ENCODE data around the gene CD300H. TPM values are rescaled to one million over a fixed set of nuclear protein-coding genes. Genes with fewer than 3 reads are reported as not detected.

The CD300H gene
- total and polyA plus RNA-seq, 8 donors: 0.32 to 0.76 (median 0.64) TPM; not detected in 5

DNA sequence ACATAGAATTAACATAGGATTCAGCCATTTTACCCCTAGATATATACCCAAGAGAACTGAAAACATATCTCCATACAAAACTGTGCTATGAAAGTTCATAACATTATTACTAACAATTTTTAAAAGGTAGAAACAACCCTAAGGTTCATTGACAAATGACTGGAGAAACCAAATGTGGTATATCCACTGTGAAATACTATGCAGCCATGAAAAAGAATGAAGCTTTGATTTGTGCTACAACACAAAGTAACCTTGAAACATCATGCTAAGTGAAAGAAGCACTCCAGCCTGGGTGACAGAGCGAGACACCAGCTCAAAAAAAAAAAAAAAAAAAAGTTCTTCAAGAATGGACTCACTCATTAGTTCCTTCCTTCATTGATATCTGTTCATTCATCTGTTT is 24.2 kb upstream of the CD300H start:
- Histone ChIP-seq H3K4me3 (no peak overlapping the region), H3K27me3 (peaks cover 0 to 62% of the 10 kb centered on the region in 2 donors), H3K4me1 (no peaks in the 10 kb centered on the region), H3K9me3 (no peaks in the 10 kb centered on the region), H3K36me3 (no peaks in the 10 kb centered on the region), H3K27ac (no peak overlapping the region)
- DNase-seq (no peak), ATAC-seq (no peak)
- TF ChIP-seq CTCF (IDR thresholded peaks at IDR 0.05): no peak
- intact Hi-C loops (cut with DNase I): no loop called here

- intact Hi-C loops (cut with DNase I): no loop called here
- H3K4me1 ChIP-seq: no peaks in the 10 kb centered on the region
- no peak for TF ChIP-seq CTCF (IDR thresholded peaks at IDR 0.05)
Measured at GRCh38 chr17:74585711-74586110, 18.4 kb upstream of the CD300H start.

DNA sequence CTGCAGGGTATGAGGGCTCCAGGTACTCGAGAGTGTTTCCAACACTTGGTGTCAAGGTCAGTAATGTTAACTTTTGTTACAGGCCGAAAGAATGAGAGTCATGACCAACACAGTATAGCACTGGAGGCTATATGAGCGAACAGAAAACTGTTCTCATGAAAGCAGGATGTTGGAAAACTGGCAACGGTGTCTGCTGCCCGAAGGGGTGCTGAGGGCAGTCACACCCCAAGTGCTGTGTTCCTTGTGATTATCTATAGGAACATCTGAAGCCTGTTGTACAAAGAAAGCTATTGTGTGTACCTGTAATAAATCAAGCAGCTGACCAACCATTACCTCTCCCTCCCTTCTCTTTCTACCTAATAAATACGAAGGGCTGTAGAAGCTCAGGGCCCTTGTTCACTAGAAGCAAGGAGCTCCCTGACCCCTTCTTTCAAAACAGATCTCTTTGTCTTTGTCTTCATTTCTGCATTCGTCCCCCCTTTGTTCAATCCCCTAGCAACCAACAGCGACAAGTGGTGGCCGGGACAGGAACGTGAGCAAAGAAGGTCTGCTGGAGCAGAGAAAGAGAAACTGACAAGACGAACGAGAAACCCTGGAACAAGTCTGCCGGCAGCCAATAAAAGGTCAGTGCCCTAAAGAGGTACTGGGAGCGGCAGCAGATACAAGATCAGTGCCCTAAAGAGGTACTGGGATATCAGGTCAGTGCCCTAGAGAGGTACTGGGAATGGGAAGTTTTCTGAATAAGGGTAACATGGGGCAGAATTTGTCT is 17.2 kb upstream of the CD300H start:
- peaks cover 0 to 16% of the 10 kb centered on the region in 2 donors for H3K27me3 ChIP-seq
- H3K4me3 ChIP-seq: no peak overlapping the region
- H3K9me3 ChIP-seq: no peaks in the 10 kb centered on the region
- TF ChIP-seq CTCF (IDR thresholded peaks at IDR 0.05): no peak
- H3K4me1 ChIP-seq: no peaks in the 10 kb centered on the region
- intact Hi-C loops (cut with DNase I): no loop called here
- H3K36me3 ChIP-seq: no peaks in the 10 kb centered on the region
- H3K27ac ChIP-seq: no peak overlapping the region
- DNase-seq: no peak
- no peak for ATAC-seq

More at GRCh38 chr17:74585711-74586110, 18.4 kb upstream of the CD300H start:
- H3K9me3 ChIP-seq: no peaks in the 10 kb centered on the region
- ATAC-seq (no peak), DNase-seq (no peak)
- H3K27ac ChIP-seq: no peak overlapping the region
- no peak overlapping the region for H3K4me3 ChIP-seq
- no peaks in the 10 kb centered on the region for H3K36me3 ChIP-seq
- peaks cover 0 to 18% of the 10 kb centered on the region in 2 donors for H3K27me3 ChIP-seq

DNA sequence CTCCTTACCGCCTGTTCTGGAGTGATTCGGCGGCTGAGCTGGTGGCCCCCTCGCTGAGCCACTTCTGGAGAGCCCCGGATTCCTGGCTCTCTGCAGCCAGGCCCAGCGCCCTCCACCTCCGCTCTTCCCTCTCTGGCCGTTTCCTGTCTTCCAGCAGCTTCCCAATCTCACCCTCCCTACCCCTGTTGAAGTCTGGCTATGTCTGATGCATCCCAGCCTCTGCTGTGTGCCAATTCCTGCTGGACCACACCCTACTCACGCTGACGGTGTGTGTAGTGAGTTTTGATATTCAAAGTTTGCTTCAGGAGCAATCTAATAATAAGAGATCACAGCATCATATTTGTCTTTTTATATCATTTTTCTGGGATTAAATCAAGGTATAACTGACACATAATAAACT is 15.3 kb upstream of the CD300H start:
- Histone ChIP-seq H3K4me1 (no peaks in the 10 kb centered on the region), H3K27me3 (peaks cover 0 to 12% of the 10 kb centered on the region in 2 donors), H3K9me3 (no peaks in the 10 kb centered on the region), H3K4me3 (no peak overlapping the region), H3K36me3 (no peaks in the 10 kb centered on the region), H3K27ac (no peak overlapping the region)
- ATAC-seq (no peak), DNase-seq (no peak)
- intact Hi-C loops (cut with DNase I): no loop called here
- TF ChIP-seq CTCF (IDR thresholded peaks at IDR 0.05): no peak

DNA sequence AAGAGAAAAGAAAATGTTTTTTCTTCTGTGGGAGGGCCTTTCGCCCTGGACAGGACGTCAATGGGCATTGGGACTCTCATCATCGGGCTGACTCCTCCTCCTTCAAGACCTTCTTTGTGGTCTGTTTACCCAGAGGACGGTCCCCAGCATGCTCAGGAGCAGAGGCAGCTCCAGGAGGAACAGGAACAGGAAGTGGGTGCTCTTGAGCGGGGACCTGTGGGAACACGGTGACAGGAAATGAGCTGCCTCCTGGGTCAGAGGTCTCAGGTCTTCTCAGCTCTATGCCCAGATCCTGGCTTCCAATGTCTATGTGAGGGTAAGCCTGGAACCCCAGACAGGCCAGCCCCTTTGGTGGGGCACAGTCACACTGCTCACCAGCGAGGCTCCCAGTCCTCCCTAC is 12.6 kb upstream of the CD300H start:
- intact Hi-C loops (cut with DNase I): no loop called here
- ATAC-seq: no peak
- TF ChIP-seq CTCF (IDR thresholded peaks at IDR 0.05): no peak
- no peaks in the 10 kb centered on the region for H3K36me3 ChIP-seq
- peaks cover 0 to 22% of the 10 kb centered on the region in 2 donors for H3K27me3 ChIP-seq
- H3K4me3 ChIP-seq: no peak overlapping the region
- H3K4me1 ChIP-seq: no peaks in the 10 kb centered on the region
- no peaks in the 10 kb centered on the region for H3K9me3 ChIP-seq
- H3K27ac ChIP-seq: no peak overlapping the region
- no peak for DNase-seq

All from left lung (tissue), 10 donors.